ENCODE results near the gene GAB2.
A peak's percentile ranks its signal among the peaks of the same experiment; 100 is the strongest.

Gene GAB2

GRCh38 chr11:78325274-78325781 lies 92.3 kb downstream of the GAB2 start:
- Histone ChIP-seq H3K27me3 (ENCODE audit: control insufficient read depth, insufficient read depth, low read length) (no peaks in the 10 kb centered on the region), H3K36me3 (ENCODE audit: control insufficient read depth, insufficient read depth, low read length) (no peaks in the 10 kb centered on the region), H3K27ac (ENCODE audit: low read depth, low read length) (no peak overlapping the region), H3K9ac (ENCODE audit: low read length) (no peak overlapping the region), H3K4me1 (ENCODE audit: control insufficient read depth, insufficient read depth, low read length) (no peaks in the 10 kb centered on the region), H3K4me3 (ENCODE audit: low read length) (no peak overlapping the region)

- Histone ChIP-seq H3K36me3 (ENCODE audit: control insufficient read depth, insufficient read depth, low read length) (no peaks in the 10 kb centered on the region), H3K4me1 (ENCODE audit: control insufficient read depth, insufficient read depth, low read length) (peaks cover 16% of the 10 kb centered on the region)
These were observed 94.3 kb downstream of the GAB2 start for GRCh38 chr11:78323363-78323762.

GRCh38 chr11:78319453-78319955 lies 98.1 kb downstream of the GAB2 start:
- H3K4me1 ChIP-seq (ENCODE audit: control insufficient read depth, insufficient read depth, low read length): peaks cover 18% of the 10 kb centered on the region

More at GRCh38 chr11:78323363-78323762, 94.3 kb downstream of the GAB2 start:
- no peak overlapping the region for H3K27ac ChIP-seq (ENCODE audit: low read depth, low read length)
- no peaks in the 10 kb centered on the region for H3K27me3 ChIP-seq (ENCODE audit: control insufficient read depth, insufficient read depth, low read length)
- H3K4me3 ChIP-seq (ENCODE audit: low read length): no peak overlapping the region
- H3K9ac ChIP-seq (ENCODE audit: low read length): no peak overlapping the region

GRCh38 chr11:78318321-78319114 lies 99.1 kb downstream of the GAB2 start:
- Histone ChIP-seq H3K4me1 (ENCODE audit: control insufficient read depth, insufficient read depth, low read length) (peaks cover 18% of the 10 kb centered on the region), H3K9ac (ENCODE audit: low read length) (no peak overlapping the region)

More at GRCh38 chr11:78319453-78319955, 98.1 kb downstream of the GAB2 start:
- Histone ChIP-seq H3K27me3 (ENCODE audit: control insufficient read depth, insufficient read depth, low read length) (no peaks in the 10 kb centered on the region), H3K36me3 (ENCODE audit: control insufficient read depth, insufficient read depth, low read length) (no peaks in the 10 kb centered on the region), H3K4me3 (ENCODE audit: low read length) (no peak overlapping the region), H3K9ac (ENCODE audit: low read length) (no peak overlapping the region), H3K27ac (ENCODE audit: low read depth, low read length) (no peak overlapping the region)

GRCh38 chr11:78315724-78316123 lies 101.9 kb downstream of the GAB2 start:
- Histone ChIP-seq H3K36me3 (ENCODE audit: control insufficient read depth, insufficient read depth, low read length) (no peaks in the 10 kb centered on the region), H3K9ac (ENCODE audit: low read length) (no peak overlapping the region), H3K27me3 (ENCODE audit: control insufficient read depth, insufficient read depth, low read length) (no peaks in the 10 kb centered on the region), H3K4me3 (ENCODE audit: low read length) (no peak overlapping the region), H3K4me1 (ENCODE audit: control insufficient read depth, insufficient read depth, low read length) (peaks cover 19% of the 10 kb centered on the region), H3K27ac (ENCODE audit: low read depth, low read length) (no peak overlapping the region)

More at GRCh38 chr11:78318321-78319114, 99.1 kb downstream of the GAB2 start:
- Histone ChIP-seq H3K27me3 (ENCODE audit: control insufficient read depth, insufficient read depth, low read length) (no peaks in the 10 kb centered on the region), H3K4me3 (ENCODE audit: low read length) (no peak overlapping the region), H3K27ac (ENCODE audit: low read depth, low read length) (peak overlapping the region; percentile 24), H3K36me3 (ENCODE audit: control insufficient read depth, insufficient read depth, low read length) (no peaks in the 10 kb centered on the region)

GRCh38 chr11:78314762-78315161 lies 102.9 kb downstream of the GAB2 start:
- peaks cover 17% of the 10 kb centered on the region for H3K4me1 ChIP-seq (ENCODE audit: control insufficient read depth, insufficient read depth, low read length)
- H3K4me3 ChIP-seq (ENCODE audit: low read length): no peak overlapping the region

GRCh38 chr11:78313898-78314297 lies 103.7 kb downstream of the GAB2 start:
- Histone ChIP-seq H3K4me1 (ENCODE audit: control insufficient read depth, insufficient read depth, low read length) (peaks cover 11% of the 10 kb centered on the region), H3K27me3 (ENCODE audit: control insufficient read depth, insufficient read depth, low read length) (no peaks in the 10 kb centered on the region), H3K36me3 (ENCODE audit: control insufficient read depth, insufficient read depth, low read length) (no peaks in the 10 kb centered on the region), H3K9ac (ENCODE audit: low read length) (no peak overlapping the region), H3K4me3 (ENCODE audit: low read length) (no peak overlapping the region), H3K27ac (ENCODE audit: low read depth, low read length) (no peak overlapping the region)

More at GRCh38 chr11:78314762-78315161, 102.9 kb downstream of the GAB2 start:
- no peaks in the 10 kb centered on the region for H3K27me3 ChIP-seq (ENCODE audit: control insufficient read depth, insufficient read depth, low read length)
- no peak overlapping the region for H3K27ac ChIP-seq (ENCODE audit: low read depth, low read length)
- no peaks in the 10 kb centered on the region for H3K36me3 ChIP-seq (ENCODE audit: control insufficient read depth, insufficient read depth, low read length)
- no peak overlapping the region for H3K9ac ChIP-seq (ENCODE audit: low read length)

- no peaks in the 10 kb centered on the region for H3K27me3 ChIP-seq (ENCODE audit: control insufficient read depth, insufficient read depth, low read length)
- no peak overlapping the region for H3K4me3 ChIP-seq (ENCODE audit: low read length)
- H3K27ac ChIP-seq (ENCODE audit: low read depth, low read length): no peak overlapping the region
- peak overlapping the region; percentile 13 for H3K9ac ChIP-seq (ENCODE audit: low read length)
- peaks cover 5% of the 10 kb centered on the region for H3K4me1 ChIP-seq (ENCODE audit: control insufficient read depth, insufficient read depth, low read length)
- no peaks in the 10 kb centered on the region for H3K36me3 ChIP-seq (ENCODE audit: control insufficient read depth, insufficient read depth, low read length)
These were observed 104.3 kb downstream of the GAB2 start for GRCh38 chr11:78313181-78313795.

GRCh38 chr11:78312712-78313111 lies 104.9 kb downstream of the GAB2 start:
- Histone ChIP-seq H3K4me3 (ENCODE audit: low read length) (no peak overlapping the region), H3K27me3 (ENCODE audit: control insufficient read depth, insufficient read depth, low read length) (no peaks in the 10 kb centered on the region), H3K36me3 (ENCODE audit: control insufficient read depth, insufficient read depth, low read length) (no peaks in the 10 kb centered on the region), H3K27ac (ENCODE audit: low read depth, low read length) (no peak overlapping the region), H3K4me1 (ENCODE audit: control insufficient read depth, insufficient read depth, low read length) (peaks cover 3% of the 10 kb centered on the region), H3K9ac (ENCODE audit: low read length) (no peak overlapping the region)

GRCh38 chr11:78311702-78312371 lies 105.8 kb downstream of the GAB2 start:
- Histone ChIP-seq H3K27me3 (ENCODE audit: control insufficient read depth, insufficient read depth, low read length) (no peaks in the 10 kb centered on the region), H3K4me1 (ENCODE audit: control insufficient read depth, insufficient read depth, low read length) (peaks cover 3% of the 10 kb centered on the region), H3K36me3 (ENCODE audit: control insufficient read depth, insufficient read depth, low read length) (no peaks in the 10 kb centered on the region), H3K27ac (ENCODE audit: low read depth, low read length) (no peak overlapping the region), H3K9ac (ENCODE audit: low read length) (no peak overlapping the region), H3K4me3 (ENCODE audit: low read length) (no peak overlapping the region)

- Histone ChIP-seq H3K27ac (ENCODE audit: low read depth, low read length) (no peak overlapping the region), H3K9ac (ENCODE audit: low read length) (no peak overlapping the region), H3K27me3 (ENCODE audit: control insufficient read depth, insufficient read depth, low read length) (no peaks in the 10 kb centered on the region), H3K4me3 (ENCODE audit: low read length) (no peak overlapping the region), H3K4me1 (ENCODE audit: control insufficient read depth, insufficient read depth, low read length) (peaks cover 3% of the 10 kb centered on the region), H3K36me3 (ENCODE audit: control insufficient read depth, insufficient read depth, low read length) (no peaks in the 10 kb centered on the region)
These were observed 107.1 kb downstream of the GAB2 start for GRCh38 chr11:78310500-78310909.

- Histone ChIP-seq H3K9ac (ENCODE audit: low read length) (no peak overlapping the region), H3K36me3 (ENCODE audit: control insufficient read depth, insufficient read depth, low read length) (no peaks in the 10 kb centered on the region), H3K4me1 (ENCODE audit: control insufficient read depth, insufficient read depth, low read length) (no peaks in the 10 kb centered on the region), H3K27ac (ENCODE audit: low read depth, low read length) (no peak overlapping the region), H3K27me3 (ENCODE audit: control insufficient read depth, insufficient read depth, low read length) (no peaks in the 10 kb centered on the region), H3K4me3 (ENCODE audit: low read length) (no peak overlapping the region)
These were observed 113.4 kb downstream of the GAB2 start for GRCh38 chr11:78304201-78304600.
